ENCODE results near the gene PITX1.

Gene PITX1

GRCh38 chr5:135027266-135027696 lies 6.7 kb downstream of the PITX1 start:
- H3K27ac ChIP-seq: no peak overlapping the region
- TF ChIP-seq, protein P1, sequence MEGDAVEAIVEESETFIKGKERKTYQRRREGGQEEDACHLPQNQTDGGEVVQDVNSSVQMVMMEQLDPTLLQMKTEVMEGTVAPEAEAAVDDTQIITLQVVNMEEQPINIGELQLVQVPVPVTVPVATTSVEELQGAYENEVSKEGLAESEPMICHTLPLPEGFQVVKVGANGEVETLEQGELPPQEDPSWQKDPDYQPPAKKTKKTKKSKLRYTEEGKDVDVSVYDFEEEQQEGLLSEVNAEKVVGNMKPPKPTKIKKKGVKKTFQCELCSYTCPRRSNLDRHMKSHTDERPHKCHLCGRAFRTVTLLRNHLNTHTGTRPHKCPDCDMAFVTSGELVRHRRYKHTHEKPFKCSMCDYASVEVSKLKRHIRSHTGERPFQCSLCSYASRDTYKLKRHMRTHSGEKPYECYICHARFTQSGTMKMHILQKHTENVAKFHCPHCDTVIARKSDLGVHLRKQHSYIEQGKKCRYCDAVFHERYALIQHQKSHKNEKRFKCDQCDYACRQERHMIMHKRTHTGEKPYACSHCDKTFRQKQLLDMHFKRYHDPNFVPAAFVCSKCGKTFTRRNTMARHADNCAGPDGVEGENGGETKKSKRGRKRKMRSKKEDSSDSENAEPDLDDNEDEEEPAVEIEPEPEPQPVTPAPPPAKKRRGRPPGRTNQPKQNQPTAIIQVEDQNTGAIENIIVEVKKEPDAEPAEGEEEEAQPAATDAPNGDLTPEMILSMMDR (IDR thresholded peaks at IDR 0.05): no peak
- no peak for TF ChIP-seq ZFX (IDR thresholded peaks at IDR 0.05; ENCODE audit: borderline replicate concordance)

DNA sequence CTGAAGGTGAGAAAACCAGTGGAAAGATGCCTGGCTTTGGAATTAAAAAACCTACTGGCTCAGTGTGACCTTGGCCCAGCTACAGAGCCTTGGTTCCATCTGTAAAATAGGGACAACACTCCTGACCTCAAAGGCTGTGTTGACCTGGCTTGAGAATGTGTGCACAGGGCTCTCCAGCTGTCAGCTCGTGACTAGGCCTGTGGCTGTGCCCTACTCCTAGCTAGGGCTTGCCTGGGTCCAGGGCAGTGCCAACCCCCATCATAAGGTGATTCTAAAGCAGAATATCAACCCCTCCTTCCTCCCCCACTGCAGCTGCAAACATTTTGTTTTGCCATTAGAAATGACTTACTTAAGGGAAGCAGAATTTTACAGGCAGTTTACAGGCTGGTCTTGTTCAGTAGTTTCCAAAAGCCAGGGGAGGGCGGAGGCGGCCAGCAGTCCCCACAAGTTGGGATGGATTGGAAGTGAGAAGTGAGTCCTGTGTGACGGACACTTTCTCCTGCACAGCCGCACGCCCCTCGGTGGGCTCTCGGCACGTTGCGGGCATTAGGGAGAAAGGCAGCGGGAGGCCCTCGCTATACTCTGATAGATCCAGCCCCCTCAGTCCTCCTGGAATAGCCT lies 7.3 kb downstream of the PITX1 start:
- TF ChIP-seq, protein P1 (IDR thresholded peaks at IDR 0.05): no peak
- no peak for TF ChIP-seq ZFX (IDR thresholded peaks at IDR 0.05; ENCODE audit: borderline replicate concordance)
- no peak overlapping the region for H3K27ac ChIP-seq

- TF ChIP-seq, protein P1 (IDR thresholded peaks at IDR 0.05): no peak
- no peak for TF ChIP-seq ZFX (IDR thresholded peaks at IDR 0.05; ENCODE audit: borderline replicate concordance)
- no peak overlapping the region for H3K27ac ChIP-seq
Measured at GRCh38 chr5:135025730-135026644, 8.0 kb downstream of the PITX1 start.

DNA sequence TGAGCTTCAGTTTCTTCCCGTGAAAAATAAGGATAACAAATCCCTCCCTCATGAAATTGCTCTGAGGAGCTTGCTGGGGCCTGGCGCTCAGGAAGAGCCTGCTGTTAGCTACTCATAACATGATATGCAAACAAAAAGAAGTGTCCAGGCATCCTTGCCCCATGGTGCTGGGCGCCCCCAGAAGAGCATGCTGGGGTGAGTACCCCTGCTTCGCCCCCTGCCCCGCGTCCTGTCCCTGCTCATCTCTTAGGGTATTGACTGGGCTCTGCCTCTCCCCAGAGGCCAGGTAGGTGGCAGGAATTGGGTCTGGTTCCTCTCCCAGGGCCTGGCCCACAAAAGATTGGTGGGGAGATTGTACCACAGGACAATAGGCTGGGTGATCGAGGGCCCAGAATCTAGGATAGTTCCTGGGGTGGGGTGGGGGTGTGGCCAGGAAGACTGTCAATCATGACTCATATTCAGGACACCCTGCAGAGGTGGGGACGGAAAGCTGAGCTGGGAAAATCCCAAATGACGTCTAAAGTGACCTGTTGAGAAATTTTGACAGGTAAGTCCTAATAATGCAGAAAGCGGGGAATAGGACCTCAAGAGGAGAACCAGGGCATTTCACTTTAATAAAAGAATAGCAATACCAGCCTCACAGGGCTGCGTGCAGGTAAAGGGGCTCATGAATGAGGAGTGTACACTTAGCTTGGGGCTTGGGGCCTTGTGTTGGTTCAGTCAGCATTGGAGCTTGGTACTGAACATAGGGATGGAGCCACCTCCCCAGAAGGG lies 8.9 kb downstream of the PITX1 start:
- TF ChIP-seq, protein P1 (IDR thresholded peaks at IDR 0.05): no peak
- no peak for TF ChIP-seq ZFX (IDR thresholded peaks at IDR 0.05; ENCODE audit: borderline replicate concordance)
- no peak overlapping the region for H3K27ac ChIP-seq

- no peak overlapping the region for H3K27ac ChIP-seq
- TF ChIP-seq, protein P1 (IDR thresholded peaks at IDR 0.05): no peak
- TF ChIP-seq ZFX (IDR thresholded peaks at IDR 0.05; ENCODE audit: borderline replicate concordance): no peak
Measured at GRCh38 chr5:135020111-135020895, 13.7 kb downstream of the PITX1 start.

- TF ChIP-seq, protein P1 (IDR thresholded peaks at IDR 0.05): no peak
- TF ChIP-seq ZFX (IDR thresholded peaks at IDR 0.05; ENCODE audit: borderline replicate concordance): no peak
- no peak overlapping the region for H3K27ac ChIP-seq
Measured at GRCh38 chr5:135019314-135019713, 14.7 kb downstream of the PITX1 start.
